KMS-11 (cell line): ENCODE data around the gene AGBL4.
A peak's percentile ranks its signal among the peaks of the same experiment; 100 is the strongest.

Source experiments
- H2AFZ ChIP-seq: fragments of 200-600 bp; sonication (generic); 2 replicates; pipeline ENCODE4 v1.6.1; 2016; ENCODE audit warnings: antibody characterized with exemption, mixed run types, low read depth
- H3K27ac ChIP-seq: fragments of 200-600 bp; sonication (generic); 2 replicates; pipeline ENCODE4 v1.6.1; 2016; ENCODE audit warnings: mild to moderate bottlenecking, mixed run types
- H3K27me3 ChIP-seq: fragments of 200-600 bp; sonication (generic); 2 replicates; pipeline ENCODE4 v1.6.1; 2017; ENCODE audit warnings: mild to moderate bottlenecking, low read depth, mixed run types, moderate library complexity; ENCODE audit not compliant: insufficient read depth
- H3K36me3 ChIP-seq: fragments of 200-600 bp; sonication (generic); 2 replicates; pipeline ENCODE4 v1.6.1; 2017; ENCODE audit warnings: mild to moderate bottlenecking, mixed run types; ENCODE audit not compliant: insufficient read depth
- H3K4me1 ChIP-seq: fragments of 200-600 bp; sonication (generic); 2 replicates; pipeline ENCODE4 v1.6.1; 2016; ENCODE audit warnings: mild to moderate bottlenecking, low read depth, mixed run types; ENCODE audit not compliant: poor library complexity, severe bottlenecking
- H3K4me2 ChIP-seq: fragments of 200-600 bp; sonication (generic); 2 replicates; pipeline ENCODE4 v1.7.0; 2016; ENCODE audit warnings: mild to moderate bottlenecking, mixed run types
- H3K4me3 ChIP-seq: fragments of 200-600 bp; sonication (generic); IDR thresholded peaks from 2 replicates; pipeline ENCODE4 v1.6.1; 2017; ENCODE audit warnings: low read depth, low read length, mixed read lengths; ENCODE audit not compliant: insufficient read depth
- H3K79me2 ChIP-seq: fragments of 200-600 bp; sonication (generic); 2 replicates; pipeline ENCODE4 v1.6.1; 2016; ENCODE audit warnings: low read depth, mixed run types; ENCODE audit not compliant: insufficient read depth
- H3K9ac ChIP-seq: fragments of 200-600 bp; sonication (generic); 2 replicates; pipeline ENCODE4 v1.6.1; 2016; ENCODE audit warnings: mild to moderate bottlenecking, mixed run types
- H4K20me1 ChIP-seq: fragments of 200-600 bp; sonication (generic); 2 replicates; pipeline ENCODE4 v1.6.1; 2016; ENCODE audit warnings: mild to moderate bottlenecking, mixed run types; ENCODE audit not compliant: insufficient read depth
- TF ChIP-seq, protein P1 (sequence below): fragments of 200-600 bp; sonication (generic); conservative IDR thresholded peaks from 2 replicates; pipeline ENCODE4 v1.6.1; 2017; ENCODE audit warnings: low read depth, mild to moderate bottlenecking, antibody characterized with exemption, low read length, moderate library complexity, mixed read lengths

Gene AGBL4

DNA sequence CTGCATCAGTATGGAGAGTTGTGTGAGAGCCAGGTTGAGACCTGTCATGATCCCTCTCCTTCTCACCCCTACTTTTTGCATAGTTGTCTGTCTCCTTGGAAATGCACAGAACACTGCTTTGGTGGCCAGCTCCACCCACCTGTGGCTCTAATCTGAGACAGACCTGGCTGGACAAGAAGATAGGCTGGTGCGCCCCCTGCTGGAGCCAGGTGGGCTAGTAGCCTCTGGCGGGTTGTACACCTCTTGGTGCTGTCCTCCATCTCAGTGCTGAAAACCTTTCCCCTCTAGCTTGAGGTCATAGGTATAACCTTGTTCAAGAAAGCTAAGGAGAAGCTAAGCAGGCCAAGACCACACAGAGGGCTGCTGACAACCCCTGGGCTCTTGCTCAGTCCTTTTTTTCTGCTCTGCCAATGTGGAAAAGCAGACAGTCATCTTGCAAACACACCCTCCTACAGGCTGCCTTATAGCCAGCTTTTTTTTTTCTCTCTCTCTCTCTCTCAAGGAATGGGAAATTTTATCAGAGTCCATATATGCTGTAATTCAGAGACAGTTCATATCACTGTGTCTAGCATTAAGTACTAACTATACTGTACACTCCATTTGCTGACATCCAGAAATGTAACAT, 1492.9 kb downstream of the AGBL4 start:
- no peak overlapping the region for H2AFZ ChIP-seq
- no peaks in the 10 kb centered on the region for H3K27me3 ChIP-seq
- no peaks in the 10 kb centered on the region for H3K4me1 ChIP-seq
- no peaks in the 10 kb centered on the region for H4K20me1 ChIP-seq
- no peak overlapping the region for H3K4me3 ChIP-seq
- H3K4me2 ChIP-seq, result no peak overlapping the region
- no peak overlapping the region for H3K27ac ChIP-seq
- H3K9ac ChIP-seq, result no peak overlapping the region
- TF ChIP-seq, protein P1, sequence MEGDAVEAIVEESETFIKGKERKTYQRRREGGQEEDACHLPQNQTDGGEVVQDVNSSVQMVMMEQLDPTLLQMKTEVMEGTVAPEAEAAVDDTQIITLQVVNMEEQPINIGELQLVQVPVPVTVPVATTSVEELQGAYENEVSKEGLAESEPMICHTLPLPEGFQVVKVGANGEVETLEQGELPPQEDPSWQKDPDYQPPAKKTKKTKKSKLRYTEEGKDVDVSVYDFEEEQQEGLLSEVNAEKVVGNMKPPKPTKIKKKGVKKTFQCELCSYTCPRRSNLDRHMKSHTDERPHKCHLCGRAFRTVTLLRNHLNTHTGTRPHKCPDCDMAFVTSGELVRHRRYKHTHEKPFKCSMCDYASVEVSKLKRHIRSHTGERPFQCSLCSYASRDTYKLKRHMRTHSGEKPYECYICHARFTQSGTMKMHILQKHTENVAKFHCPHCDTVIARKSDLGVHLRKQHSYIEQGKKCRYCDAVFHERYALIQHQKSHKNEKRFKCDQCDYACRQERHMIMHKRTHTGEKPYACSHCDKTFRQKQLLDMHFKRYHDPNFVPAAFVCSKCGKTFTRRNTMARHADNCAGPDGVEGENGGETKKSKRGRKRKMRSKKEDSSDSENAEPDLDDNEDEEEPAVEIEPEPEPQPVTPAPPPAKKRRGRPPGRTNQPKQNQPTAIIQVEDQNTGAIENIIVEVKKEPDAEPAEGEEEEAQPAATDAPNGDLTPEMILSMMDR, result peak; percentile 59
- no peaks in the 10 kb centered on the region for H3K36me3 ChIP-seq
- H3K79me2 ChIP-seq, result no peaks in the 10 kb centered on the region

DNA sequence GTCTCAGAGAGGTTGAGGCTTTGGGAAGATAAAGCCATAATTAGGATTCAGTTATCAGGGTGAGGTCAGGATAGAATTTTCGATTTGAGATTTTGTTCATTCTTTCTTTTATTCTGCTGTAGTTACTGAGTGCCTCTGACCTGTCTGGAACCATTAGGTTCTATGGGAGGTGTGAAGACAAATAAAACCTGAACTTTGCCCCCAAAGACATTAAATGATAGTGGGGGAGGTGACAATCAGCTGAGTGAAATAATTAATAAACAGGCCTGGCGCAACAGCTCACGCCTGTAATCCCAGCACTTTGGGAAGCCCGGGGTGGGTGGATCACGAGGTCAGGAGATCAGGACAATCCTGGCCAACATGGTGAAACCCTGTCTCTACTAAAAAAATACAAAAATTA, 1496.7 kb downstream of the AGBL4 start:
- TF ChIP-seq, protein P1, result no peak
- Histone ChIP-seq H3K27ac (no peak overlapping the region), H3K4me2 (no peak overlapping the region), H2AFZ (no peak overlapping the region), H3K4me1 (no peaks in the 10 kb centered on the region), H3K36me3 (no peaks in the 10 kb centered on the region), H3K9ac (no peak overlapping the region), H4K20me1 (no peaks in the 10 kb centered on the region), H3K4me3 (no peak overlapping the region), H3K79me2 (no peaks in the 10 kb centered on the region), H3K27me3 (no peaks in the 10 kb centered on the region)

DNA sequence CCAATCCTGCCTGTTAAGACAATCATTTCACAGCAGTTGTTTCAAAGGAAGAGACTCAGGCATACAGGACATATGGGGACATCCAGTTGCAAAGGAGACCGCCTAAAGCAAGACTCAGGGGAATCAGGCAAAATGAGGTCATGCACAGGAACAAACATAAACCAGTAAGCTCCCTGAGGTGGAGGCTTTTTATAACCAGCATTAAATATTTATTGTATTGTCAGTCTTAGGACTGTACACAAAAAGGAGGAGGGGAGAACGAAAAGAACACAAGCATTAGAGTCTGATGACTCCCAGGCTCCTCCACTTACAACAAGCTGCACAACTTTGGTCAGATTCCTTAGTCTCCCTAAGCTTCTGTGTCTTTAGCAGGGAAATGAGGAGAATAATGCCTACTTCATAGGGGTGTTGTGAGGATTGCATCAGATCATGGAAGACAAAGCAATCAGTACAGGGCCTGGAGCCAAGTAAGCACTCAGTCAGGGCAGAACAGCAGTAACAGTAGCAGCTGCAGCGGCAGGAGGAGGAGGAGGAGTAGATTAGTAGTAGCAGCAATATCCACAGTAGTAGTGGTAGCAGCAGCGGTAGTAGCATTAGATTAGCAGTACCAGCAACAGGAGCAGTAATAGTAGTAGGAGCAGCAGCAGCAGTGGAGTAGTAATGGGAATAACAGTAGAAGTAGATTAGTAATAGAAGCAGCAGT, 1497.6 kb downstream of the AGBL4 start:
- Histone ChIP-seq H3K4me3 (no peak overlapping the region), H3K4me2 (no peak overlapping the region), H3K4me1 (no peaks in the 10 kb centered on the region), H2AFZ (no peak overlapping the region), H3K79me2 (no peaks in the 10 kb centered on the region), H3K27me3 (no peaks in the 10 kb centered on the region), H3K9ac (no peak overlapping the region), H4K20me1 (no peaks in the 10 kb centered on the region), H3K36me3 (no peaks in the 10 kb centered on the region), H3K27ac (no peak overlapping the region)
- TF ChIP-seq, protein P1, result no peak

GRCh38 chr1:48524892-48525467, 1498.8 kb downstream of the AGBL4 start:
- no peaks in the 10 kb centered on the region for H3K27me3 ChIP-seq
- H3K79me2 ChIP-seq, result no peaks in the 10 kb centered on the region
- H3K4me3 ChIP-seq, result no peak overlapping the region
- H2AFZ ChIP-seq, result no peak overlapping the region
- no peak overlapping the region for H3K4me2 ChIP-seq
- H4K20me1 ChIP-seq, result no peaks in the 10 kb centered on the region
- no peaks in the 10 kb centered on the region for H3K4me1 ChIP-seq
- H3K36me3 ChIP-seq, result no peaks in the 10 kb centered on the region
- no peak overlapping the region for H3K27ac ChIP-seq
- TF ChIP-seq, protein P1, result no peak
- no peak overlapping the region for H3K9ac ChIP-seq
